HPDE6-E6E7 (cell line): ENCODE data around the gene ZDHHC7.
A peak's percentile ranks its signal among the peaks of the same experiment; 100 is the strongest.
"Not testable (repeated sequence)": the region's sequence is repeated elsewhere in the genome, so short reads cannot be mapped to it uniquely, and the experiment has no call there.

Source experiments
- DNase-seq: peaks from one replicate; pipeline ENCODE4 v3.0.0; 2011; ENCODE audit warnings: missing footprints; ENCODE audit errors: extremely low spot score

ZDHHC7 gene

GRCh38 chr16:84938616-84939015 lies 72.7 kb downstream of the ZDHHC7 start:
- DNase-seq = not testable (repeated sequence)

- DNase-seq = no peak
These were observed 73.9 kb downstream of the ZDHHC7 start for GRCh38 chr16:84937196-84938005.

DNA sequence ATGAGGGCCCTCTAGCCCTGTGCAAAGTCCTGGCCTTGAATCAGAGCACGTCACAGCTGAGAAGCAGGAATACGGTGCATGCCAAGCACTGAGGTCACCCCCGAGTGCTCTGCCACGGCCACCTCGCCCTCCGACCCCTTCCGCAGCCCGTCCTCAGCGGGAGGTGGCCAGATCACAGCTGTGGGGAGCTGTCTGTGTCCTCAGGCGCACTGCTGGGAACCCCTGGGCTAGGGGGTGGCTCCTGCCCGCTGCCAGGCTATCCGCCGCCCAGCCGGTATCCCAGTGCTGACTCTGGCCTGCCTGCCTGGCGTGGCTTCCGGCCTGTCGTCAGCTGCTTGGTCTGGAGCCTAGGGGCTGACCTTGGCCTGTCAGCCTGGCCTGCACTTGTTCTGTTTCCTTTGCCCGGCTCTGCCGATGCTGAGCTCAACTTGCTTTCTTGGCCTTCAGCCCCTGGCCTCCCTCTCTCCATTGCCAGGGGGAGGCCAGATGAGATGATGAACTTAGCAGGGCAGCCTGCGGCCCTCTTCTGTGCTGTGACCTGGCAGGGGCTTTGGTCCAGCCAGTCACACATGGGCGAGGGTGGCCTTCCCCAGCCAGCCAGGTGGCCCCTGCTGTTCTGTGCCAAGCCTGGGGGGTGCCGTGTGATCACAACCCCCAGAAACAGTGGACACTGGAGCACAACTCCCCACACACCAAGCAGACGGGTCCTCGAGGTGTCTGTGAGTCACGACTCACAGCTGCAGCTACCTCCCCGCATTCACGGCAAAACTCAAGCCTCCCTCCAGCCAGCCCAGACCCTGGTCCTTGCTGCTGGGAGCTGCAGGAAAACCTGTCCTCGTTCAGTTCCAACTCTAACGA lies 77.3 kb downstream of the ZDHHC7 start:
- DNase-seq = no peak

GRCh38 chr16:84932681-84933080 lies 78.7 kb downstream of the ZDHHC7 start:
- no peak for DNase-seq

- no peak for DNase-seq
These were observed 79.8 kb downstream of the ZDHHC7 start for GRCh38 chr16:84931506-84931905.

DNA sequence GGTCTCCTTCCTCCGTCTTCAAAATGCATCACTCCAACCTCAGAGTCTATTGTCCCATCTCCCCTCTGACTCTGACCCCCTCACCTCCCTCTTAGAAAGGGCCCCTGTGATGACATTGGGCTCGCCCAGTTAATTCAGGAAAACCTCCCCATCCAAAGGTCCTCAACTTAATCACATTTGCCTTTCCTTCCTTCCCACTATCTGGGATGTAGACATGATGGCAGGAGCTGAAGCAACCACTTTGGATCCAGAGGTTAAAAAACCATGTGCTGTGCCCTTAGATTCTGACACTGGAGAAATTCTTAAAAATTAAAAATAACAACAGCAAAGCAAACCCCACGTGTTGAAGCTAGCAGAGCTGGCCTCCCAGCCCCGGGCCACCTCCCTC lies 80.2 kb downstream of the ZDHHC7 start:
- DNase-seq = no peak

- no peak for DNase-seq
These were observed 80.8 kb downstream of the ZDHHC7 start for GRCh38 chr16:84930298-84931106.

- DNase-seq = no peak
These were observed 81.7 kb downstream of the ZDHHC7 start for GRCh38 chr16:84929421-84930297.

DNA sequence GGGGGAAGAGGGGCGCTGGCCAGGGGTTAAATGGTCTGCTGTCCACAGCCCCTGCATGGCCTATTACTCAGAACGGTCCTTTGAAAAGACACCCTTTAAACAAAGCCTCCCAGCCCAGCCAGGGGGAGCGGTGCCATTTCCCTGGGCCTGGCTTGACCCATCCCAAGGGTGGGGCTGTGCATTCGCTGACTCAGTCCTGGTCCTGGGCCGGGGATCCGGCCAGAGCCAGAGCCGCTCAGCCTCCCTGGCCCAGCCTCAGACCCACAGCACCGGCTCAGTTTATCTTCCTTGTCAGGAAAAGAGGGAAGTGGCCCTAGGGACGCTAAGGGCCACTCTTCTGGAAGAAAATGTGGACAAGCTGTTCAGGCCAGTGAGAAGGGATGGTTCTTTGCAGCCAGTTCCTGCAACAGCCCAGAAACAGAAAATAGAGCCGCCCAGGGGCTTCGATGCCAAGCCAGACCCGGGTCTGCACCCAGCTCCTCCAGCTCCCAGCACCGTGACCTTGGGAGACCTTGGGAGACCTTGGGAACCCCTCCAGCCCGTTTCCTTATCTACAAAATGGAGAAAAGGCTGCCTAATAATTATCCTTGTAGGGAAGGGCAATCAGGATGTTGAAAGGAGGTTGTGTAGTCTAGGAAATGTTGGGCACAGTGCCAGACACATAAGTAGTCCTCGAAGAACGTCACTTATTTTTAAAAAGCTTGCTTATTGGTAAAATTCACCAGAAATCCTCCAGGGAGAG lies 82.5 kb downstream of the ZDHHC7 start:
- peak; percentile 63 for DNase-seq

DNA sequence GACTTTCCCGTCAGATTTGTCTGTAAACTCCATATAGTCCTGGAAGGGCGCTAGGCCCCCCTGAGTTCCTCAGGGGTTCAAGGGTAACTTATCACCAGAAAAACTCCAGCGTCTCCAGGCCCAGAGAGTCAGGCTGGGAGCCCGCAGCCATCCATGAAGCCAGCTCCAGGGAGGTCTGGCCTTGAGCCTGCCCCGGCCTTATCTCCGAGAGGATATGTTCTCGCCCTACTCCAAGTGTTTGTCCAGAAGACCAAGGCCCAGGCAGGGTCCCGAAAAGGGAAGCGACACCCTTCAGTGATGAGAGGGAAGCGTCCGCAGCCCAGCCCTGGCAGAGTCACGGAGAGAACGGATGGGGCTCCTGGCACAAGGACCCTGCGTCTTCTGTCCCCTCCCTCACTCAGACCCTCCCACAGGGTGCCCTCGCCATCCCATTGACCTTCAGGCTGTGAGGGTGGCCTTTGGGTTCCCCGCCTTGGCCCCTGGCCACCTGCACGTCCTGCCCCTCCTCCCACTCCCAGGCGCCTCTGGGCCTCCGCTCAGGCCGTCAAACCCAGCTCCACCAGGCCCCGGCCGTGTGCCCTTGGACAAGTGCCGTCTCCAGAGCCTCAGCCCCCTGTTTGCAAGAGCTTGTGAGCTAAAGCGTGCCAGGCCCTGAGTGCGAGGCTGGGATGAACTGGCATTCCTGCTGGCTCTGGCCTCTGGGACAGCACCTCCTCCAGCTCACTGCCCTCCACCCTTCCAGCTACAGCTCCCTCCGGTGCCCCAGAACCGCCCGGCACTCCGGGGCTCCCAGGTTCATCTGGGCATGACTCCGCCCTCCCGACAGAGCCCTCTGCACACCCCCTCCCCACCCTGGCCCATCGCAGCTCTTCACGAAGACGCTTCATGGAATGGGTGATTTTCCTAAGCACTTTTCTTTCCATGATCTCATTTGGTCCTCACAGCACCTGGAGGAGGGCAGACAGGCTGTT lies 83.4 kb downstream of the ZDHHC7 start:
- no peak for DNase-seq

DNA sequence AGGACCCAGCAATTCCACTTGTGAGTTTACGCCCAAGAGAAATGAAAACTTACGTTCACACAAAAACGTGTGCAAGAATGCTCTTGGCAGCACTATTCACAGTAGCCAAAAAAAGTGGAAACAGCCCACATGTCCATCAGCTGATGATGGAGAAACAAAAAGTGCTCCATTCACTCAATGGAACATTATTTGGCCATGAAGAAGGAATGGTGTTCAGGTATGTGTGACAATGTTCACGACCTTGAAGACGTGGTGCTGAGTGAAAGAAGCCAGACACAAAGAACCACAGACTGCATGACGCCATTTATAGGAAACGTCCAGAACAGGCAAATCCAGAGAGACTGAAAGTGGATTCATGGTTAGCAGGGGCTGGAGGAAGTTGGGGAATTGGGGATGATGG lies 84.9 kb downstream of the ZDHHC7 start:
- no peak for DNase-seq

- DNase-seq = no peak
These were observed 85.5 kb downstream of the ZDHHC7 start for GRCh38 chr16:84925773-84926372.

DNA sequence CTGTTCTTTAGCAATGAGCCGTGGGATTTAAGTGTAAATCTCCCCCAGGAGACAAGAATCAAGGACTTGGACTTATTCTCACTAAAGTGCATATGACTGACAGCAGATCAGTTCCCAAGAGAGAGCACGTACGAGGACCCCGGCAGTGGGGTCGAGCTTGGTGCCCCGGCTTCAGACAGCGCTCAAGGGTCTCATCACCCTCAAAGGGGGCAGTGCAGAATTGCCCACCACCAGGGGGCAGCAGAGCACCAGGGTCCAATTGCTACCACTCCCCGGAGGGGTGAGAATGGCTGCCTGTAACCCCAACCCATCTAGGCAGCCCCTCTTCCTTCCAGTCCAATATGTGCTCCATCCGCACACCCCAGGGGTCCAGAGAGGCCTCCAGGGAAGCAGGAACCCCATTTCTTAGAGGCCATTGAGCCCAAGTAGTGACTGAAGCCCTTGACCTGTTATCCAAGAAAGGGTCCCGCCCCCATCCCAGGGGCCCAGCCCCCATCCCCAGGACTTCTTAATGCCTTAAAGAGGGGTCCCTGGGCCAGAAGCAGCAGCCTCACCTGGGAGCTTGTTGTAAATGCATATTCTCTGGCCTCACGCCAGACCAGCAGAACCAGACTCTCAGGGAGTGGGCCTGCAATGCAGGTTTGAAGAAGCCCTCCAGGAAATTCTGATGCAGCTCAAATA lies 86.1 kb downstream of the ZDHHC7 start:
- peak; percentile 47 for DNase-seq

- DNase-seq = no peak
These were observed 86.8 kb downstream of the ZDHHC7 start for GRCh38 chr16:84924331-84925091.
